Liver (tissue), 9 donors: ENCODE measurements around the gene LDOC1. TPM values are rescaled to one million over a fixed set of nuclear protein-coding genes. Genes with fewer than 3 reads are reported as not detected.

Experiments
- DNase-seq: peaks from one replicate; pipeline ENCODE4 v3.0.0-alpha.2; 2017; ENCODE audit warnings: low spot score
- H3K27ac ChIP-seq, 2 donors: one replicate each; pipeline ENCODE4 v1.7.0; 2013; ENCODE audit warnings: inconsistent platforms in 2 of 2, low read length in 2 of 2, control low read depth in 1 of 2, low read depth in 1 of 2, mild to moderate bottlenecking in 1 of 2
- H3K27me3 ChIP-seq, 4 donors: one replicate each; pipeline versions ENCODE4 v1.6.1 to v1.7.0; 2013; ENCODE audit warnings: low read length in 3 of 4, inconsistent platforms in 1 of 4, mild to moderate bottlenecking in 1 of 4, moderate library complexity in 1 of 4; ENCODE audit not compliant: control insufficient read depth in 4 of 4, insufficient read depth in 4 of 4
- H3K36me3 ChIP-seq, 4 donors: one replicate each; pipeline versions ENCODE4 v1.6.1 to v1.7.0; 2013; ENCODE audit warnings: low read length in 3 of 4, mild to moderate bottlenecking in 3 of 4, low read depth in 1 of 4, moderate library complexity in 1 of 4; ENCODE audit not compliant: control insufficient read depth in 4 of 4, insufficient read depth in 3 of 4
- H3K4me1 ChIP-seq, 4 donors: one replicate each; pipeline versions ENCODE4 v1.6.1 to v1.7.0; 2013; ENCODE audit warnings: low read length in 3 of 4, mild to moderate bottlenecking in 3 of 4, moderate library complexity in 1 of 4; ENCODE audit not compliant: control insufficient read depth in 4 of 4, insufficient read depth in 4 of 4
- H3K4me3 ChIP-seq, 3 donors: one replicate each; pipeline versions ENCODE4 v1.6.1 to v1.7.0; 2013; ENCODE audit warnings: low read length in 3 of 3, control low read depth in 1 of 3, low read depth in 1 of 3, mild to moderate bottlenecking in 1 of 3
- H3K9ac ChIP-seq, 2 donors: one replicate each; pipeline ENCODE4 v1.7.0; 2013; ENCODE audit warnings: low read length in 2 of 2, mild to moderate bottlenecking in 2 of 2, moderate library complexity in 2 of 2, control low read depth in 1 of 2, low read depth in 1 of 2
- H3K9me3 ChIP-seq, 4 donors: one replicate each; pipeline versions ENCODE4 v1.6.1 to v1.7.0; 2013; ENCODE audit warnings: low read length in 3 of 4; ENCODE audit not compliant: control insufficient read depth in 4 of 4
- ATF3 ChIP-seq: IDR thresholded peaks from 2 replicates; pipeline ENCODE4 v1.6.1; 2016; ENCODE audit warnings: antibody characterized with exemption
- CTCF ChIP-seq: fragments of 150-350 bp; IDR thresholded peaks from 2 replicates; pipeline ENCODE4 v1.5.1; 2017; ENCODE audit warnings: improper control_type of control experiment, low read depth, low read length; ENCODE audit not compliant: missing input control
- EGR1 ChIP-seq, 2 donors: IDR thresholded peaks; 2 replicates each; pipeline ENCODE4 v1.6.1; 2016 to 2018; ENCODE audit warnings: antibody characterized with exemption in 2 of 2, low read depth in 2 of 2
- FOXA1 ChIP-seq: IDR thresholded peaks from 2 replicates; pipeline ENCODE4 v1.6.1; 2016; ENCODE audit warnings: antibody characterized with exemption
- FOXA2 ChIP-seq: IDR thresholded peaks from 2 replicates; pipeline ENCODE4 v1.6.1; 2016; ENCODE audit warnings: antibody characterized with exemption
- GABPA ChIP-seq, 2 donors: IDR thresholded peaks in 1 of 2; conservative IDR thresholded peaks in 1 of 2; 2 replicates each; pipeline ENCODE4 v1.6.1; 2016; ENCODE audit warnings: antibody characterized with exemption in 2 of 2, mild to moderate bottlenecking in 1 of 2, moderate library complexity in 1 of 2
- HNF4A ChIP-seq, 2 donors: conservative IDR thresholded peaks; 2 replicates each; pipeline ENCODE4 v1.6.1; 2016; ENCODE audit warnings: antibody characterized with exemption in 2 of 2, mild to moderate bottlenecking in 2 of 2
- HNF4G ChIP-seq: IDR thresholded peaks from 2 replicates; pipeline ENCODE4 v1.6.1; 2016; ENCODE audit warnings: antibody characterized with exemption
- JUND ChIP-seq, 2 donors: IDR thresholded peaks; 2 replicates each; pipeline ENCODE4 v1.6.1; 2016; ENCODE audit warnings: antibody characterized with exemption in 2 of 2
- MAX ChIP-seq: IDR thresholded peaks from 2 replicates; pipeline ENCODE4 v1.6.1; 2016; ENCODE audit warnings: antibody characterized with exemption
- NR2F2 ChIP-seq: IDR thresholded peaks from 2 replicates; pipeline ENCODE4 v1.6.1; 2016; ENCODE audit warnings: antibody characterized with exemption
- RAD21 ChIP-seq, 2 donors: IDR thresholded peaks; 2 replicates each; pipeline ENCODE4 v1.6.1; 2016; ENCODE audit warnings: antibody characterized with exemption in 2 of 2, mild to moderate bottlenecking in 2 of 2
- REST ChIP-seq: IDR thresholded peaks from 2 replicates; pipeline ENCODE4 v1.6.1; 2016; ENCODE audit warnings: antibody characterized with exemption, mild to moderate bottlenecking
- RXRA ChIP-seq, 2 donors: IDR thresholded peaks; 2 replicates each; pipeline ENCODE4 v1.6.1; 2017 to 2018; ENCODE audit warnings: antibody characterized with exemption in 2 of 2, mild to moderate bottlenecking in 1 of 2
- SP1 ChIP-seq: IDR thresholded peaks from 2 replicates; pipeline ENCODE4 v1.6.1; 2018; ENCODE audit warnings: antibody characterized with exemption, mild to moderate bottlenecking
- TAF1 ChIP-seq: conservative IDR thresholded peaks from 2 replicates; pipeline ENCODE4 v1.6.1; 2016; ENCODE audit warnings: antibody characterized with exemption, mild to moderate bottlenecking
- YY1 ChIP-seq: IDR thresholded peaks from 2 replicates; pipeline ENCODE4 v1.6.1; 2016; ENCODE audit warnings: antibody characterized with exemption, mild to moderate bottlenecking
- ZBTB33 ChIP-seq: IDR thresholded peaks from 2 replicates; pipeline ENCODE4 v1.6.1; 2016; ENCODE audit warnings: antibody characterized with exemption
- WGBS: extraction: QIAGEN DNeasy Blood & Tissue Kit; methylation state at CpG from one replicate; pipeline ENCODE4 v1.1.7; 2013; 5-methylcytosine and 5-hydroxymethylcytosine counted together
- polyA plus RNA-seq, 2 donors: library from polyadenylated mRNA; stranded (reverse) in 1 of 2; unstranded in 1 of 2; fragments of 200-250 nt in 1 of 2; fragments of >200 nt in 1 of 2; fragmentation: Nextera tagmentation in 1 of 2; extraction: Ambion mirVana in 1 of 2; gene quantifications; one replicate each; pipeline versions ENCODE4 v1.2.1 to v1.2.3, GENCODE V29; 2013 to 2015
- total RNA-seq, 2 donors: library from RNA; depleted of rRNA; stranded (reverse); fragments of >200 nt; gene quantifications; one replicate each; pipeline ENCODE4 v1.2.3, GENCODE V29; 2014
- donor health status: healthy.
- donor health status: healthy.
- donor health status: healthy.
- donor health status: healthy.
- donor health status: healthy.

The LDOC1 gene
- total and polyA plus RNA-seq, 4 donors: 0.59 to 12.9 (median 2.9) TPM

- H3K27ac ChIP-seq: no peak overlapping the region
- WGBS: 81% methylated on average over 8 of the region's 8 CpGs
- no peak overlapping the region for H3K4me3 ChIP-seq
- TF ChIP-seq NR2F2: no peak
- TF ChIP-seq ATF3: no peak
- TF ChIP-seq GABPA (IDR thresholded peaks at IDR 0.05 in 1 of 2, conservative IDR thresholded peaks at IDR 0.05 in 1 of 2): no peak
- no peak for TF ChIP-seq TAF1
- TF ChIP-seq SP1: no peak
- no peak for TF ChIP-seq YY1
- TF ChIP-seq FOXA2: no peak
- TF ChIP-seq JUND (IDR thresholded peaks at IDR 0.05): no peak
- no peak for TF ChIP-seq REST
- TF ChIP-seq RAD21 (IDR thresholded peaks at IDR 0.05): no peak
- TF ChIP-seq MAX: no peak
- no peak for TF ChIP-seq CTCF
- TF ChIP-seq HNF4G: no peak
- TF ChIP-seq ZBTB33: no peak
- no peak for TF ChIP-seq EGR1 (IDR thresholded peaks at IDR 0.05; ENCODE audit: low read depth in 2 of 2)
- TF ChIP-seq RXRA (IDR thresholded peaks at IDR 0.05): no peak
- no peak for TF ChIP-seq FOXA1
- H3K27me3 ChIP-seq: no peaks in the 10 kb centered on the region
- no peaks in the 10 kb centered on the region for H3K9me3 ChIP-seq
- H3K4me1 ChIP-seq: no peaks in the 10 kb centered on the region
- no peaks in the 10 kb centered on the region for H3K36me3 ChIP-seq
- H3K9ac ChIP-seq: no peak overlapping the region
- no peak for DNase-seq
Measured at GRCh38 chrX:141133272-141133671, 43.7 kb downstream of the LDOC1 start.

GRCh38 chrX:141127146-141127545 is 49.8 kb downstream of the LDOC1 start:
- Histone ChIP-seq H3K27me3 (no peaks in the 10 kb centered on the region), H3K9ac (no peak overlapping the region), H3K4me1 (no peaks in the 10 kb centered on the region), H3K4me3 (no peak overlapping the region), H3K9me3 (no peaks in the 10 kb centered on the region), H3K36me3 (no peaks in the 10 kb centered on the region), H3K27ac (no peak overlapping the region)
- no peak for DNase-seq
- WGBS: 85% methylated on average over 2 of the region's 2 CpGs
- TF ChIP-seq RXRA (IDR thresholded peaks at IDR 0.05) (no peak), ATF3 (no peak), MAX (no peak), TAF1 (no peak), HNF4A (conservative IDR thresholded peaks at IDR 0.05) (no peak), CTCF (no peak), RAD21 (IDR thresholded peaks at IDR 0.05) (no peak), NR2F2 (no peak), EGR1 (IDR thresholded peaks at IDR 0.05; ENCODE audit: low read depth in 2 of 2) (no peak), FOXA2 (no peak), HNF4G (no peak), ZBTB33 (no peak)
